ENCODE measurements around the gene SRSF5. TPM values are rescaled to one million over a fixed set of nuclear protein-coding genes. Genes with fewer than 3 reads are reported as not detected.
"Not testable (repeated sequence)": the region's sequence is repeated elsewhere in the genome, so short reads cannot be mapped to it uniquely, and the experiment has no call there.

Gene SRSF5
- 108 and 153 TPM in 2 replicates for total RNA-seq (2014; rRNA removed; shearing (Covaris generic))
- polyA plus RNA-seq (2015; cell fraction: cytosol; rRNA removed), result 191 and 212 TPM in 2 replicates
- 1,288 and 1,705 TPM in 2 replicates for polyA plus RNA-seq (2015; cell fraction: nucleus; rRNA removed)

- in situ Hi-C loops (cut with HindIII; ENCODE audit: low pct_unique_long_range_greater_than_20kb, low sequenced_read_pairs), result no loop called here
- peak; percentile 96 for DNase-seq (ENCODE audit: low read depth, low spot score)
These were observed at the start of gene SRSF5 for GRCh38 chr14:69766984-69767368. Gene SRSF5 (plus strand): TSS chr14:69767142. CDS start chr14:69768157, 1,015 bp downstream.

- in situ Hi-C loops (cut with HindIII; ENCODE audit: low pct_unique_long_range_greater_than_20kb, low sequenced_read_pairs); DNase-seq (ENCODE audit: low read depth, low spot score): not testable (repeated sequence)
These were observed 48.3 kb upstream of the SRSF5 start for GRCh38 chr14:69718614-69719013.

GRCh38 chr14:69719501-69719951 is 47.4 kb upstream of the SRSF5 start:
- in situ Hi-C loops (cut with HindIII; ENCODE audit: low pct_unique_long_range_greater_than_20kb, low sequenced_read_pairs), result no loop called here
- no peak for DNase-seq (ENCODE audit: low read depth, low spot score)

- in situ Hi-C loops (cut with HindIII; ENCODE audit: low pct_unique_long_range_greater_than_20kb, low sequenced_read_pairs), result no loop called here
- peak; percentile 29 for DNase-seq (ENCODE audit: low read depth, low spot score)
These were observed 46.0 kb upstream of the SRSF5 start for GRCh38 chr14:69720912-69721311.

GRCh38 chr14:69726761-69727511 is 40.0 kb upstream of the SRSF5 start:
- in situ Hi-C loops (cut with HindIII; ENCODE audit: low pct_unique_long_range_greater_than_20kb, low sequenced_read_pairs), result no loop called here
- peak; percentile 72 for DNase-seq (ENCODE audit: low read depth, low spot score)

GRCh38 chr14:69727860-69728259 is 39.1 kb upstream of the SRSF5 start:
- in situ Hi-C loops (cut with HindIII; ENCODE audit: low pct_unique_long_range_greater_than_20kb, low sequenced_read_pairs), result no loop called here
- peak; percentile 17 for DNase-seq (ENCODE audit: low read depth, low spot score)

- in situ Hi-C loops (cut with HindIII; ENCODE audit: low pct_unique_long_range_greater_than_20kb, low sequenced_read_pairs); DNase-seq (ENCODE audit: low read depth, low spot score): not testable (repeated sequence)
These were observed 34.9 kb upstream of the SRSF5 start for GRCh38 chr14:69731919-69732598.

- in situ Hi-C loops (cut with HindIII; ENCODE audit: low pct_unique_long_range_greater_than_20kb, low sequenced_read_pairs); DNase-seq (ENCODE audit: low read depth, low spot score): not testable (repeated sequence)
These were observed 30.5 kb upstream of the SRSF5 start for GRCh38 chr14:69736405-69736804.

- DNase-seq (ENCODE audit: low read depth, low spot score), result no peak
- in situ Hi-C loops (cut with HindIII; ENCODE audit: low pct_unique_long_range_greater_than_20kb, low sequenced_read_pairs), result no loop called here
These were observed 25.9 kb upstream of the SRSF5 start for GRCh38 chr14:69741055-69741454.

- DNase-seq (ENCODE audit: low read depth, low spot score), result no peak
- in situ Hi-C loops (cut with HindIII; ENCODE audit: low pct_unique_long_range_greater_than_20kb, low sequenced_read_pairs), result no loop called here
These were observed 17.0 kb upstream of the SRSF5 start for GRCh38 chr14:69749956-69750355.

- no peak for DNase-seq (ENCODE audit: low read depth, low spot score)
- in situ Hi-C loops (cut with HindIII; ENCODE audit: low pct_unique_long_range_greater_than_20kb, low sequenced_read_pairs), result no loop called here
These were observed 16.4 kb upstream of the SRSF5 start for GRCh38 chr14:69750495-69750894.

- in situ Hi-C loops (cut with HindIII; ENCODE audit: low pct_unique_long_range_greater_than_20kb, low sequenced_read_pairs), result no loop called here
These were observed 14.2 kb upstream of the SRSF5 start for GRCh38 chr14:69752773-69753172.

GRCh38 chr14:69753860-69754259 is 13.1 kb upstream of the SRSF5 start:
- no peak for DNase-seq (ENCODE audit: low read depth, low spot score)
- in situ Hi-C loops (cut with HindIII; ENCODE audit: low pct_unique_long_range_greater_than_20kb, low sequenced_read_pairs), result no loop called here

More at GRCh38 chr14:69752773-69753172, 14.2 kb upstream of the SRSF5 start:
- DNase-seq (ENCODE audit: low read depth, low spot score), result no peak

- in situ Hi-C loops (cut with HindIII; ENCODE audit: low pct_unique_long_range_greater_than_20kb, low sequenced_read_pairs), result no loop called here
- DNase-seq (ENCODE audit: low read depth, low spot score), result no peak
These were observed 12.5 kb upstream of the SRSF5 start for GRCh38 chr14:69754487-69754886.

GRCh38 chr14:69755296-69755695 is 11.6 kb upstream of the SRSF5 start:
- DNase-seq (ENCODE audit: low read depth, low spot score), result peak; percentile 67
- in situ Hi-C loops (cut with HindIII; ENCODE audit: low pct_unique_long_range_greater_than_20kb, low sequenced_read_pairs), result no loop called here

- peak; percentile 70 for DNase-seq (ENCODE audit: low read depth, low spot score)
- in situ Hi-C loops (cut with HindIII; ENCODE audit: low pct_unique_long_range_greater_than_20kb, low sequenced_read_pairs), result no loop called here
These were observed 11.2 kb upstream of the SRSF5 start for GRCh38 chr14:69755784-69756183.

- in situ Hi-C loops (cut with HindIII; ENCODE audit: low pct_unique_long_range_greater_than_20kb, low sequenced_read_pairs), result no loop called here
- DNase-seq (ENCODE audit: low read depth, low spot score), result no peak
These were observed 10.6 kb upstream of the SRSF5 start for GRCh38 chr14:69756298-69756697.

GRCh38 chr14:69760810-69761209 is 6.1 kb upstream of the SRSF5 start:
- DNase-seq (ENCODE audit: low read depth, low spot score), result no peak
- in situ Hi-C loops (cut with HindIII; ENCODE audit: low pct_unique_long_range_greater_than_20kb, low sequenced_read_pairs), result no loop called here
